GM21717 (cell line): ENCODE data around the gene DNAH6.
"Not testable (repeated sequence)": the region's sequence is repeated elsewhere in the genome, so short reads cannot be mapped to it uniquely, and the experiment has no call there.

ENCODE experiments used
- ATAC-seq: cut with Tn5 transposase; IDR thresholded peaks from one replicate; pipeline ENCODE4 v1.9.1; 2021; ENCODE audit warnings: mild to moderate bottlenecking, moderate library complexity; ENCODE audit not compliant: unreplicated experiment

Gene DNAH6

GRCh38 chr2:84732897-84733778 lies 216.8 kb downstream of the DNAH6 start:
- no peak for ATAC-seq

DNA sequence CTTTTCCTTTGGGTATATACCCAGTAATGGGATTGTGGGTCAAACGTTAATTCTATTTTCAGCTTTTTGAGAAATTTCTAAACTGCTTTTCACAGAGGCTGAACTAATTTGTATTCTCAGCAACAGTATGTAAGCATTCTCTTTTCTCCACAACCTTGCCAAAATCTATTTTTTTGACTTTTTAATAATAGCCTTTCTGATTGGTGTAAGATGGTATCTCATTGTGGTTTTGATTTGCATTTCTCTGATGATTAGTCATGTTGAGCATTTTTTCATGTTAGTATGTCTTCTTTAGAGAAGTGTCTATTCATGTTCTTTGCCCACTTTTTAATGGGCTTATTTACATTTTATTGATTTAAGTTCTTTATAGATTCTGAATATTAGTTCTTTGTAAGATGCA lies 219.1 kb downstream of the DNAH6 start:
- no peak for ATAC-seq

- ATAC-seq, result peak; percentile 91
Measured at GRCh38 chr2:84741182-84741822, 225.0 kb downstream of the DNAH6 start.

- no peak for ATAC-seq
Measured at GRCh38 chr2:84748341-84748740, 232.0 kb downstream of the DNAH6 start.

GRCh38 chr2:84749442-84749841 lies 233.1 kb downstream of the DNAH6 start:
- ATAC-seq, result no peak

GRCh38 chr2:84755096-84755495 lies 238.8 kb downstream of the DNAH6 start:
- no peak for ATAC-seq

- ATAC-seq, result no peak
Measured at GRCh38 chr2:84757648-84758047, 241.3 kb downstream of the DNAH6 start.

- ATAC-seq, result no peak
Measured at GRCh38 chr2:84766791-84767190, 250.5 kb downstream of the DNAH6 start.

DNA sequence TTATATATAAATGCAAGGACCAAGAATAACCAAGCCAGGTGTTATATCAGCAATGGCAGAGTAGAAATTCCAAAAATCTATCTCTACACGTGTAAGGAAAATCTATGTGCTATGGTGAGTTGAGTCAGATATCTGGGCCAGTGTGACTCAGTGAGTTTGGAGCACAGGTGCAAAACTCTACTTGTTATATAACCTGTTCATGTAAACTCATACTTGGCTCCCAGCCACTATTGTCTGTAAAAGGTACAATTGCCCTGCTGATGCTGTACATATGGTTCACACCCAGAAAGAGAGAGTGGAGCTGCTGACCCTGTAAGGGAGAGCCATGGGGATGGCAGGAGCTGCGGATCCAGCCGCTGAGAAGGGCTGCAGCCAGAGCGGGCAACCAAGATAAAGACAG lies 252.5 kb downstream of the DNAH6 start:
- no peak for ATAC-seq

GRCh38 chr2:84770280-84770679 lies 254.0 kb downstream of the DNAH6 start:
- ATAC-seq, result no peak

GRCh38 chr2:84771251-84771650 lies 255.0 kb downstream of the DNAH6 start:
- no peak for ATAC-seq

DNA sequence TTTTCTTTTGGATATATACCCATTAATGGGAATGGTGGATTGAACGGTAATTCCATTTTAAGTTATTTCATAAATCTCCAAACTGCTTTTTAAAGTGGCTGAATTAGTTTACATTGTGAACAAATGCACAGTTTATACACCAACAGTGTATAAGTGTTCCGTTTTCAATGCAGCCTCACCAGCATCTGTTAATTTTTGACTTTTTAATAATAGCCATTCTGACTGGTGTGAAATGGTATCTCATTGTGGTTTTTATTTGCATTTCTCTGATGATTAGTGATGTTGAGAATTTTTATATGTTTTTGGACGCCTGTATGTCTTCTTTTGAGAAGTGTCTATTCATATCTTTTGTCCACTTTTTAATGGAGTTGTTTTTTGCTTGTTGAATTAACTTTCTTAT lies 257.3 kb downstream of the DNAH6 start:
- ATAC-seq, result not testable (repeated sequence)

DNA sequence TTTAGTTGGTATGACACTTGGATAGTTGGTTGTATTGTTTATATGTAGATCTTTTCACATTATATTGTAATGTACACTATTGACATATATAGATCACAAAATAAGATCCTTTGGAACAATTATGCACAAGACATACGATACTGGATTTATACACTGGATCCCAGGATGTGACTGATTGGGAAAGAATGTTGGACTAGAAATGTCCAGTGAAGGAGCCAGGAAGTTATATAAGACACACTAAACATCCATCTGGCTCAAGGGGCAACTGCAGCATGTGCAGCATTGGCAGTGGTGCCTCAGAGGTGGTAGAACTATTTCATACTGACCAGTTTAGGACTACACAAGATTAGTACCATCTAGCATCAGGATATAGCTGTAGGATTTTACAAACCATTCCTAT lies 259.7 kb downstream of the DNAH6 start:
- ATAC-seq, result no peak

GRCh38 chr2:84778911-84779690 lies 262.8 kb downstream of the DNAH6 start:
- ATAC-seq, result no peak

- no peak for ATAC-seq
Measured at GRCh38 chr2:84779781-84780180, 263.5 kb downstream of the DNAH6 start.

DNA sequence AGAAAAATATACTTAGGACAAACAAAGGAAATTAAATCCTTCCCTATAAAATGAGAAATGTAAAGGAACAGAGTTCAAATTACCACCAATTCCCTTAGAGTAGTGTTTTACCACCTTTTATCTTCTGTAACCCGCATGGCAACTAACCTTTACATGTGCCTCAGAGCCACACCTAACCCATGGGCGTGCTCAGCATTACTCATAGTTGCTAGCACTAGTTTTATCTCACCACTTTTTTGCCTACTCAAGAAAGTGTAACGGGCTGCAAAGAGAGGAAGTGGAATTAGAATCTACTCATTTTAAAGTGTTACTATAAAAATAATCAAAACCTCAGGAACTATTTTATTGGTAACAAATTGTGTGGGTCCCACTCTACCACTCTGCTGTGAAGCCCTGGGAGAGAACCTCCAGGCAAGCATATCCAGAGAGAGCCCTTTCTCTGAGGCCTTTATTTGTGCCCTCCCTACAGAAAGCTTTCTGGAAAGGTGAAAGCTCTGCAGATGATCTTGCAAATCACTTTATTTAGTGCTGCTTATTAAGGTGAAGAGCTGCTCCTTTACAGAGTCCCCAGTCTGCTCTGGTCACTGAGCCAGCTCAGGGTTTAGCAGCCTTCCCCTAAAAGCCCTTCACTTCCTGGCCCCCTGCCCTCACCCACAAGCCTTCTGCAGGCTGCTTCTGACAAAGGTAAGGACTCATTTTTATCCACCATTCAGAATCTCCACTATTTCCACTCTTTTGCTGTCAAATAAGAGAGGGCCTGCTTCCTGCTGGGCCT lies 265.8 kb downstream of the DNAH6 start:
- peak; percentile 94 for ATAC-seq

GRCh38 chr2:84782717-84783442 lies 266.6 kb downstream of the DNAH6 start:
- ATAC-seq, result no peak

- no peak for ATAC-seq
Measured at GRCh38 chr2:84785950-84786349, 269.7 kb downstream of the DNAH6 start.

GRCh38 chr2:84786601-84787000 lies 270.3 kb downstream of the DNAH6 start:
- ATAC-seq, result no peak

DNA sequence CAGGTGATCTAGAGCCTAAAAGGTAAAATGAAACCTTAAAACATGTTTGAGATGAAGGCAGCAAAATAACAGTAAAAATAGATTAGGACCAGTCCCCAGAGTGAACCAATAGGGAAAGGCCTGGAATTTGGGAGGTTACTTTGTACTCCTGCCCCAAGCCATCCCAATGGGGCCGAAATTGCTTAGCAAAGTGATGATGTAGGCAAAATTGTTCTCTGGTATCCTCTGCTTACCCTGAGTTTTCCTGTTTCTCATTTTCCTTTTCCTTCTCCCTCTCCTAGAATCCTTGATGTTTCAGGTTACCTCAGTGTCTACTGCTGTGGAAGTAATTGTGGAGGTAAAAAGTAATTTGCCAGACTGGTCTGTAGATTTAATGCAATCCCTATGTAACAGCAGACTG lies 271.7 kb downstream of the DNAH6 start:
- ATAC-seq, result no peak
